ENCODE data around the gene DPYSL3.
"Not testable (repeated sequence)": the region's sequence is repeated elsewhere in the genome, so short reads cannot be mapped to it uniquely, and the experiment has no call there.

DPYSL3 gene

DNA sequence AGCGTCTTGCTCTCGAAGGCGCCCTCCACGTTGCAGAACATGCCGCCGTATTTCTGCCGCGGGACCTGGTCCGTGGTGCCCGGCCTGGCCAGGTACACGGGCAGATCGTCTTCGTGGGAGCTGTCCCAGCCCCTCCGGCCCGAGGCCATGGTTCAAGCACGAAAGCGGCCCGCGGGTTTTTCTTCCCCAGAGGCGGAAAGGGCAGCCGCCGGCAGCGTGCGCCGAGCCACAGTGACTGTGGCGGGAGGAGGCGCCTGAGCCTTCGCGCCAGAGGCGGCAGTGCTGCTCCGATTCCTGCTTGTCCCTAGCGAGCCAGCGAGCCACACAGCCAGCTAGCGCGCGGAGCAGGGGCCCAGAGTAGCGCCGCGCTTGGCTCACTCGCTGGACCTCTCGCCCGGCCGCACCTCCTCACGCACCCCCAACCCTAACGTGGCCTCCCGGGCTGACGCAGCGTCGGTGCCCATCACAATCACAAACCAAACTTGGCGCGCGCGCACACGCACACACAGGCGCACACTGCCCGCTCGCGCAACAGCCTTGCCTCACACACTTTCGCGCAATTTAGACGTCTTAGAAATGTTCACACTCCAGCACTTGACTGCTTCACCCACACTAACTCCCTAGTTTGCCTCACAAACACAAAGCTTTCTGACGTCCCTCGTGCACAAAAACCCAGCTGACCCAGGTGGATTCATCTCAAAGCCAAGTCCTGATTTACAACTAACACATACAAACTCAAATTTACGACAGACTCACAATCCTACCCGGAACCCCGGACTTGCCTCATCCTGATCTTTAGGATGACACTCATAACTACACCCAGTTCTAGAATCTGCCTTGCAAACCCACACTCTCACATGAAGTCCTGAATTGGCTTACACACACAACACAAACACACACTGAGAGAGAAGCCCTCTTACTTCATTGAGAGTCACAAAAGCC is at the start of gene DPYSL3:
DPYSL3 (minus strand) TSS at position 359 of the 942 bp plus-strand sequence; CDS start at position 149, 210 bp downstream.
- DNase-seq (ENCODE audit: low read depth) = no peak

GRCh38 chr5:147558826-147559225 is 49.0 kb upstream of the DPYSL3 start:
- DNase-seq (ENCODE audit: low read depth) = no peak

DNA sequence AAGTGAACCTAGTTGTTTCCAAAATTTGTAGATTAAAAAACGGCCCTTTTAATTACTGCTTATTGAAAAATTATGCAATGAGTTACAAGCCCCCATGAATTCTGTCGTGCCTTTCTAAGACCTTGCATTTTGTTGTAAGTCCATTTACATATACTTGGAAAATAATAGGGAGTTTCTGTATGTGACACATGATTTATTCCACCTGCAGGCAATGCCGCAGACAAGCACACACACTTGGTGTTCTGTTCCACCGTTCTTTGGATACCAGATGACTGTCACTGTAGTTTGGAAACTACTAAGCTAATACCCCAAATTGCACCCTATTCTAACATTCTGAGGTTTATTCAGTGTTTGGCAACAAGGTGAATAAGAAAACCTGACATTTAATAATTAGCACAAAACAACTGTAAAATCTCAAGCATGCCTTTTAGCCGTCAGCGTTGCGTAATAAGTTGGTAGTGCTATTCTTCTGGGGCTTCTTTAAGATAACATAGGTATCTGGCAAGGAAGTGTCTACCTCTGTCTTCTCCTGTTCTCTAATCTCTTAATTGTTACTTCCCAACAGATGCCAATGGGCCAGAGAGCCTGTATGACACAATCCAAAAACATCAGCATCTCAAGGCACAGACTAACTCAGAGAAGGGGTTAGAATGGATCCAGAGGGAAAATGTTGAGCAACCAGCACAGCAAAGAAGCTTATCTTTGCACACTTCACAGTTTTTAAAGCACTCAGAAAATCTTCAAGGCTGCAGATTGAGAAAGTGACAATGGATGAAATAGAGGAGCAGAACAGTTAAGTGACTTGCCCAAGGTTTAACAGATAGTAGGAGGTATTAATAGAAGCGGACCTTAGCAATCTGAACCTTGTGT is 48.2 kb upstream of the DPYSL3 start:
- no peak for DNase-seq (ENCODE audit: low read depth)

- DNase-seq (ENCODE audit: low read depth) = no peak
Observed at GRCh38 chr5:147555176-147555575, 45.3 kb upstream of the DPYSL3 start.

DNA sequence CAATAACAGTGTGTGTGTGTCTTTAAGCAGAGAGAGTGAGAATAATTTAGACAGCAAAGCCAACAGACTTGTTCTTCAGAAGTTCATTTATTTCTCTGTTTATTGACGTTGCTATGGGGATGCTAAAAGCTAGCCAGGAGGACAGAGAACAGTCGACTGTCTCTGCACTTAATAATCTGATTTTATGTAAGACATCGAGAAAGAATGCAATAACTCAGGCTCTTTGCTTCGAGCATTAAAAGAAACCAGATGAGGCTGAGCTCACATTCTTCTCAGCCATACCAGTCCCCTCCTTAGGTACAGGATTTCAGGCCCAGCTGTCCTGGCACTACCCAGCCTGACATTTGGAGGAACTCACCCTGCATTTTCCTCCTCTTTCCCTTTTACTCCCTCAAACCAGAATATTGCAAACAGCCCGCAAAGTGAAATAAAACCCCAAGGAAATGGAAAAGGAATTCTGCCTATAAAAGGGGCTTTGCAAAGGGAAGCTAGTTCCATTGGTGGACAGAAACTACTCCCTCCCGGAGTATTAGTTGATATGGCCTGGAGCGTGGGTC is 44.5 kb upstream of the DPYSL3 start:
- DNase-seq (ENCODE audit: low read depth) = no peak

GRCh38 chr5:147553817-147554216 is 43.9 kb upstream of the DPYSL3 start:
- not testable (repeated sequence) for DNase-seq (ENCODE audit: low read depth)

DNA sequence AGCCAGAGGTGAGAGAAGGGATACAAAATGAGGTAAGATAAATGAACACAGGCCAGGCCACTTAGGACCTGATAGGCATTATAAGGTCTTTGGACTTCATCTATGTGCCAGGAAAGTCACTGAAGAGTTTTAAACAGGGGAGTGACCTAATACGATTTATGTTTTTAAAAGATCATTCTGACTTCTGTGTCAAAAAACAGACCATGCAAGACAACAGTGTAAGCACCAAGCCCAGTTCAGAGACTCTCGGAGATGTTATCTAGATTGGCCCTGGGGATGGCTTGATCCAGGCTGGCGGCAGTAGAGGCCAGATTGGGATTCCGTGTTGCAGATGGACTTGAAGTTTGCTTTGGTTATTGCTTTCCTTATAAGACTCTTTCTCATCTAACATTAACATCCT is 43.0 kb upstream of the DPYSL3 start:
- no peak for DNase-seq (ENCODE audit: low read depth)

DNA sequence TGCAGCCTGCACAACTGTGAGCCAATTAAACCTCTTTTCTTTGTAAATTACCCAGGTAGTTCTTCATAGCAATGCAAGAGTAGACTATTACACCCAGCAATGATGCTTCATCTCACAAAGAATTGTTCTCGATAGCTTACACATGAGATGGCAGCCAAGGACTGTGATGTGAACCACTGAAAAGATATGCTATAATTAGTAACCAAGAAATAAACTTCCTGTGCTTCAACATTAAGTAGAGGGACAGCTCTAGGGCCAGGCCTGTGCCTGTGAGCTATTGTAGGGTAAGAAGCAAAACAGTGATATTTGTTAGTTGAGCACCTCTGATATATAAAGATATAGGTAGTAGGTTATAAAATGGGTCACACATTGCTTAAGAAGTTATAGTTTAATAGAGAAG is 41.8 kb upstream of the DPYSL3 start:
- DNase-seq (ENCODE audit: low read depth) = no peak

DNA sequence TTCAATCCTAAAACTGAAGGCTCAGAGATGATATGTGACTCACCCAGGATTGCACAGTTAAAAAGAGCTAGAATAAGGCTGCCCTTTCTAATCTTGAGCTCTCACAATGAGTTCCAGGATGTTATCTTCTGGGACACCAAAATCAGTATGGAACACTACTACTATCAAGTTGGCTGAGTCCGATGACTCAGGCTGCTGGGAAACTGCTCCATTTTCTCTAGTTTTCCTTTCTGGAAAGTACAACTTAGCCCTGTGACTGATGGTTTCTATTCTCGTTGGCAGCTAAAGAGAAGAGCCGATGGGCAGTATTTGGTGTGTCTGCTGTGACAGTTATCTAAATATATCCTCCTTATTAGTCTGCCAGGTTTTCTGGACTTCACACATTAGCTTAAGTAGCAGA is 37.9 kb upstream of the DPYSL3 start:
- no peak for DNase-seq (ENCODE audit: low read depth)

- DNase-seq (ENCODE audit: low read depth) = no peak
Observed at GRCh38 chr5:147544556-147544955, 34.7 kb upstream of the DPYSL3 start.

DNA sequence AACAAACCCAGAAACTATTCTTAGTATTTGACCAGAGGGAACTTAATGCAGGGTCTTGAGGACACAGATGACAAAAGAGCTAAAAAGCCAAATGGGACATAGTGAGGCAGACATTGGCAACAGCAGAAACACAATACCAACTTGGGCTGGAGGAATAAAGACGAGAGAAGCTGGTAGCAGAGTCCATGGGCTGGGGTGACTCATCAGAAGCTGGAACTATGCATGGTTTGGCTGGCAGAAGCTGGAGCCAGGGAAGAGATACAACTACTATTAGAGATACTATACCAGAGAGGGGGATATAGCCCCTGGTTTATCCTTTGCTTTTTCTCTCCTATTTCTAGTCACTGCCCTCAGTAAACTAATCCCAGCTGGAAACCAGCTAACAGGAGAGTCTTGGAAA is 29.2 kb upstream of the DPYSL3 start:
- DNase-seq (ENCODE audit: low read depth) = no peak

- no peak for DNase-seq (ENCODE audit: low read depth)
Observed at GRCh38 chr5:147538236-147538635, 28.4 kb upstream of the DPYSL3 start.

- no peak for DNase-seq (ENCODE audit: low read depth)
Observed at GRCh38 chr5:147534172-147534951, 24.5 kb upstream of the DPYSL3 start.

GRCh38 chr5:147532156-147532555 is 22.3 kb upstream of the DPYSL3 start:
- no peak for DNase-seq (ENCODE audit: low read depth)

GRCh38 chr5:147530530-147531389 is 20.9 kb upstream of the DPYSL3 start:
- DNase-seq (ENCODE audit: low read depth) = no peak

DNA sequence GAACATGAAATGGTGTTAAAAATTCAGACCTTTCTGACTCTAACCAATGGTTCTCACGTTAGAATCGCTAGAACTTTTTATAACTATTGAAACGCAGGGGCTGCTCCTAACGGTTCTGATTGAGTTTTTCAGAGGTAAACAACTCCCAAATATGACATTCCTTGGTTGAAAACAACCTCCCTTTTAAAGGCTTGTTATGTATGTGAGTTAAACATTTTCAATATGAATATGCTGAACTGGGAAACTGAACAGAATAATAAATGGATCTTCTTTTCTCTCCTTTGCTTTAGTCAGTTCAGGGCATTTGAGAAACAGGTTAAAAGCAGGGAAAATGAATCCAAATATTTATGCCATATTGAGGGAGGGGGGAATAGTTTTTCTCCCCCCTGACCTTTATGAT is 13.2 kb upstream of the DPYSL3 start:
- DNase-seq (ENCODE audit: low read depth) = no peak

- no peak for DNase-seq (ENCODE audit: low read depth)
Observed at GRCh38 chr5:147522435-147522834, 12.6 kb upstream of the DPYSL3 start.

- no peak for DNase-seq (ENCODE audit: low read depth)
Observed at GRCh38 chr5:147520450-147520849, 10.6 kb upstream of the DPYSL3 start.

- DNase-seq (ENCODE audit: low read depth) = no peak
Observed at GRCh38 chr5:147519380-147519779, 9.5 kb upstream of the DPYSL3 start.

GRCh38 chr5:147517383-147517782 is 7.5 kb upstream of the DPYSL3 start:
- no peak for DNase-seq (ENCODE audit: low read depth)

DNA sequence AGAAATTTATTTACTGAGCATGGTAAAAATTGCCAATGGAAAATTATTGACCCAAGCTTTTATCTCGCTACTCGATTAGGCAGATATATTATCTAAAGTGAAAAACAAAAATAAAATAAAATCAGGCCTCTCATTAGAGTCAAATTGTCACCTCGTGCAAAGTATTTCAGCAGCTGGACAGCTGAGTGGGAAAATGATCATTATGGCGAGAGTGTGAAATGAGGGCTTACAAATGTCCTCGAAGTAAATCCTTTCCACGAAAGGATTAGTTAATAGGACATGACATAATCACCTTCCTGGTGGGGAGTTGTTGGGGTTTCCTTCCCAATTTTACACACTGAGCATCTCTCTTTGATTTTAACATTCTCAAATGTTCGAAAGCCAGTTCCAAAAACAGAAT is 5.4 kb upstream of the DPYSL3 start:
- DNase-seq (ENCODE audit: low read depth) = no peak
